GM19372 (cell line): ENCODE data around the gene MAN1C1.

ENCODE experiments used
- ATAC-seq: cut with Tn5 transposase; IDR thresholded peaks from one replicate; pipeline ENCODE4 v1.9.1; 2021; ENCODE audit warnings: mild to moderate bottlenecking, low read depth, moderate library complexity; ENCODE audit not compliant: unreplicated experiment

Gene MAN1C1

GRCh38 chr1:25793585-25794170, 177.1 kb downstream of the MAN1C1 start:
- no peak for ATAC-seq

GRCh38 chr1:25794325-25794724, 177.7 kb downstream of the MAN1C1 start:
- no peak for ATAC-seq

GRCh38 chr1:25795211-25795610, 178.6 kb downstream of the MAN1C1 start:
- no peak for ATAC-seq

GRCh38 chr1:25795946-25796810, 179.6 kb downstream of the MAN1C1 start:
- no peak for ATAC-seq

GRCh38 chr1:25796811-25797458, 180.3 kb downstream of the MAN1C1 start:
- ATAC-seq, result no peak

GRCh38 chr1:25797939-25798338, 181.3 kb downstream of the MAN1C1 start:
- no peak for ATAC-seq

- ATAC-seq, result no peak
Measured at GRCh38 chr1:25798666-25799351, 182.2 kb downstream of the MAN1C1 start.

- no peak for ATAC-seq
Measured at GRCh38 chr1:25799352-25799934, 182.9 kb downstream of the MAN1C1 start.

- no peak for ATAC-seq
Measured at GRCh38 chr1:25799935-25800702, 183.5 kb downstream of the MAN1C1 start, which contains the start of gene SELENON. TSS of gene SELENON (plus strand) at chr1:25800193. CDS start at chr1:25800231, 38 bp downstream.

GRCh38 chr1:25800703-25801377, 184.2 kb downstream of the MAN1C1 start:
- no peak for ATAC-seq

GRCh38 chr1:25802915-25803314, 186.3 kb downstream of the MAN1C1 start:
- no peak for ATAC-seq

- no peak for ATAC-seq
Measured at GRCh38 chr1:25803368-25803767, 186.8 kb downstream of the MAN1C1 start.

GRCh38 chr1:25804244-25804963, 187.8 kb downstream of the MAN1C1 start:
- ATAC-seq, result no peak

- no peak for ATAC-seq
Measured at GRCh38 chr1:25804964-25805862, 188.6 kb downstream of the MAN1C1 start.

GRCh38 chr1:25805863-25806225, 189.3 kb downstream of the MAN1C1 start:
- ATAC-seq, result no peak

- no peak for ATAC-seq
Measured at GRCh38 chr1:25806418-25806817, 189.8 kb downstream of the MAN1C1 start.

GRCh38 chr1:25807480-25808390, 191.1 kb downstream of the MAN1C1 start:
- no peak for ATAC-seq
